Bronchial epithelial cell (primary cell): ENCODE results near the gene DENND1A. TPM values are rescaled to one million over a fixed set of nuclear protein-coding genes. Genes with fewer than 3 reads are reported as not detected.

ENCODE experiments used
- DNase-seq: peaks from one replicate; pipeline ENCODE4 v3.0.0-alpha.2; 2010; ENCODE audit warnings: low read depth
- FAIRE-seq: peaks from 2 replicates; lab custom pipeline; 2011; peaks lifted over from hg19 to GRCh38; lab: Jason Lieb, UNC
- H3K27me3 ChIP-seq: 2 replicates; pipeline ENCODE4 v1.5.1; 2011; ENCODE audit warnings: low read length; ENCODE audit not compliant: control insufficient read depth, insufficient read depth
- H3K36me3 ChIP-seq: 2 replicates; pipeline ENCODE4 v1.5.1; 2011; ENCODE audit warnings: low read length; ENCODE audit not compliant: control insufficient read depth, insufficient read depth
- H3K4me3 ChIP-seq: 2 replicates; pipeline ENCODE4 v1.5.1; 2011; ENCODE audit warnings: mild to moderate bottlenecking, low read depth, low read length, control low read depth
- total RNA-seq: library from RNA; depleted of rRNA; stranded (reverse); fragments of >200 nt; gene quantifications from 2 replicates; pipeline ENCODE4 v1.2.1, GENCODE V29; 2014
- TF ChIP-seq, protein P1 (sequence below): IDR thresholded peaks from 2 replicates; pipeline ENCODE4 v1.5.1; 2011; ENCODE audit warnings: mild to moderate bottlenecking, moderate library complexity, low read length, control low read depth, inconsistent platforms; ENCODE audit not compliant: insufficient read depth, severe bottlenecking

DENND1A gene
- total RNA-seq, 1 donor from 2014 or later: 6.1 TPM

DNA sequence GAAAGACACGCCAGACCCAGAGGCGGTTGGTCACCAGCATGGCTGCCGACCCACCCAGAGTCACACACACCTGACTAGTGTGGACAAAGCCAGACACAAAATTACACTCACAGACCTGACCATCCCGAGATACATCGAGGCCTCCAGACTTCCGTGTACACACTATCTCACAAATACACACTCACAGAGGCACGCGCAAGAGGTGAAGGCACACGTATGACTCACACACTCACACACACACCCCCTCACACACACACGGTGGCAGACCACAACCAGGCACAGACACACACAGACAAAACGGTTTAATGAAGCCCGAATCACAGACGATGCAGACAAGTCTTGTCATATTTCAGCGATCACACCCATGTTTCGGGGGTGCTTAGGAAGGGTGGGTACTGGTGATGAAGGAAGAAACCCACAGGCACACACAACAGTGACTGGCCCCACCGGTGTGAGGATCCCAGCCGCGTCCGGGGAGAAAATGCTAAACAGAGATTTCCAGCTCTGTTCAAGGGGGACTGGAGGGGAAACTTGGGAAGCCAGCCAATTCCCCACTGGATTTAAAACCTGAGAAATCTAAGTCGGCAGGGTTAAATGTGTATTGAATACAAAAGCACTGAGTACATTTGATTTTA, 522.6 kb downstream of the DENND1A start:
- FAIRE-seq (no peak), DNase-seq (no peak)
- TF ChIP-seq, protein P1, sequence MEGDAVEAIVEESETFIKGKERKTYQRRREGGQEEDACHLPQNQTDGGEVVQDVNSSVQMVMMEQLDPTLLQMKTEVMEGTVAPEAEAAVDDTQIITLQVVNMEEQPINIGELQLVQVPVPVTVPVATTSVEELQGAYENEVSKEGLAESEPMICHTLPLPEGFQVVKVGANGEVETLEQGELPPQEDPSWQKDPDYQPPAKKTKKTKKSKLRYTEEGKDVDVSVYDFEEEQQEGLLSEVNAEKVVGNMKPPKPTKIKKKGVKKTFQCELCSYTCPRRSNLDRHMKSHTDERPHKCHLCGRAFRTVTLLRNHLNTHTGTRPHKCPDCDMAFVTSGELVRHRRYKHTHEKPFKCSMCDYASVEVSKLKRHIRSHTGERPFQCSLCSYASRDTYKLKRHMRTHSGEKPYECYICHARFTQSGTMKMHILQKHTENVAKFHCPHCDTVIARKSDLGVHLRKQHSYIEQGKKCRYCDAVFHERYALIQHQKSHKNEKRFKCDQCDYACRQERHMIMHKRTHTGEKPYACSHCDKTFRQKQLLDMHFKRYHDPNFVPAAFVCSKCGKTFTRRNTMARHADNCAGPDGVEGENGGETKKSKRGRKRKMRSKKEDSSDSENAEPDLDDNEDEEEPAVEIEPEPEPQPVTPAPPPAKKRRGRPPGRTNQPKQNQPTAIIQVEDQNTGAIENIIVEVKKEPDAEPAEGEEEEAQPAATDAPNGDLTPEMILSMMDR: no peak
- H3K36me3 ChIP-seq: no peaks in the 10 kb centered on the region
- H3K27me3 ChIP-seq: no peaks in the 10 kb centered on the region
- no peak overlapping the region for H3K4me3 ChIP-seq

DNA sequence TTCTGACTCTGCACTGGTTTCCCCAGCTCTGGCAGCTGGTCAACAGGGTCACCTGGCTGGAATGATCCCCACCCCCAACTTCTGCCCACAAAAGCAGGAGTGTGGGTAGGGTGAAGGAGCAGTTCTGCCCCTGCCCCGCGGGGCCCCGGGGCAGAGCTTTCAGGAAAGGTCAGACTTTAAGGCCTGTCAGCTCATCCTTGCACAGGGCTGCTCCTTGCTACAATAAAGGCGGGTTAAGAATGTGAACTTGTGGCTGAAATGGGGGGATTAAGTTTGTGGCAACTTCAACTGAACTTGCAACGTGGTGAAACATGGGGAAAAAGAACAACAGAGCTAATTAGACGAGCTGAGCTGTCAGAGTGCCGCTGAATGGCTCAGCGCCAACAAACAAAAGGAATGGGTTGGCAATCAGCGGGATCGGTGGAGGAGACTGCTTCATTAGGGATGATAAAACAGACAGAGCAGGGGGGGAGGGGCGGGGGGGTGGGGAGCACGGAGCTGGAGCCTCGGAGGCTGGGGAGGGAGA, 523.2 kb downstream of the DENND1A start:
- FAIRE-seq: no peak
- Histone ChIP-seq H3K36me3 (no peaks in the 10 kb centered on the region), H3K27me3 (no peaks in the 10 kb centered on the region), H3K4me3 (no peak overlapping the region)
- no peak for DNase-seq
- TF ChIP-seq, protein P1: no peak

DNA sequence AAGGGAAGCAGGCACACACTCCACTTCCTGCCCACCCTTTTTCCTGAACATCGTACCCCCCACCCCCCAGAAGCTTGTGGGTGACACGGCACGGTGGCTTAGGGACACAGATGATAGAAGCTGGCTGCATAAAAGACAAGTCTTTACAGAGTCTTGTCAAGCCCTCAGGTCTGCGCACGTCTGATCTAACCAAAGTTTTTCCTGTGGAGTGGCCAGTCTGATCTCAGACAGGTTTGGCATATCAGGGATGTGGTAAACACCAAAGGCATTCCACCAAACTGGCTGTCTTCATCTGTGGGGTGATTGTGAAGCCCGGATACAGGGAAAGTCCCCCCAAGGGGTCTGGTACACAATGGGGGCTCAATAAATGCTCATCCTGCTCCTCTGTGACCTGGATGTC, 523.9 kb downstream of the DENND1A start:
- H3K4me3 ChIP-seq: no peak overlapping the region
- FAIRE-seq: no peak
- DNase-seq: peak; percentile 48
- TF ChIP-seq, protein P1: no peak
- H3K27me3 ChIP-seq: no peaks in the 10 kb centered on the region
- H3K36me3 ChIP-seq: no peaks in the 10 kb centered on the region

DNA sequence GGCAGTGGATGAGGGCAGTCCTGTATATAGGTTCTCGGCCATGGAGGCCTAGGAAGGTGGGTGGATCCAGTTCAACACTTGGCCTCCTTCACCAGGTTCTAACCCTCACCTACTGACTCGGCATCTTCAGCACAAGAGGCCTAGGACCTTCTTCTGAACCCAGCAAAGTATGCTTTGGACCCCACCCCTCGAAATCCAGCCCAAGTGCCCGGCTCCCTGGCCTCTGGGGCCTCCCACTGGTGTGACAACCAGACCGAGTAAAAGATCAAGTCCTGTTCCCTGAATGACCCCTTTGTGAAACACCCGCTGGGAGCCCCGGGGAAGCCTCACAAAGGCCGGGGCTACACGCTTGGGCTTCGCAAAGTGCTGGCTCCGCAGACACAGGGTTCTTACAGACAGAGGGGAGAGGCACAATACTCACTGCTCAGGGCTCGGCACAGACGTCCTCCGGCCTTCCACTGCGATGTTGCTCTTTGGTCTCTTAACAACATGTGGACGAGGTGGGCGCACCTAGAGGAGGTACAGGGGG, 526.9 kb downstream of the DENND1A start:
- FAIRE-seq: no peak
- TF ChIP-seq, protein P1: no peak

DNA sequence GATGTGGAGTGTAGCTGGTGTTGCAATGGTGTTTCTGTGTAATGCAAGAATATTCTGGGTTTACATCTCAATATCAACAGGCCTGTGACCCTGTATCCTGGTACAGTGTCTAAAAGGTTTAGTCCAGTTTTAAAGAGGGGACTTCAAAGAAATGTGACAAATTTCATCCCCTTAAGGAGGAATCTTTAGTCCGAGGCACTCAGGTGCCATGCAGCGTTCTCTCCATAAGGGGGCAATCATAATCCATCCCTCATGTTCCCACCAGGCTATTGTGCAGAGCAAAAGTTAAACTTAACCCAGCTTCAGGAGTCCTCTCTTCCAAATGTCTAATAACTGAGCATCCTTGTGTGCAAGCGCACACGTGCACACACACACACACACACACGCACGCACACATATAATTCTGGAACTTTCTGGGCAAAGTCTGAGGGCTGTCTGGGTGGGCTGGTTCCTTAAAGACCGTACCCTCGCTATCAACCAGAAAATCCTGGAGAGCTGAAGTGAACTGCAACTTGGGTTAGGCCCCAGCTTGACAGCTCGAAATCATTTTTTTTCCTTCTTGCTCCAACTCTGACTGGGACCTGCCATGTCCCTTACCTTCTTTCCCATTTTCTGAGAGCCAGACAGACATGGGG, 527.9 kb downstream of the DENND1A start:
- Histone ChIP-seq H3K4me3 (no peak overlapping the region), H3K27me3 (no peaks in the 10 kb centered on the region), H3K36me3 (no peaks in the 10 kb centered on the region)
- FAIRE-seq: no peak
- TF ChIP-seq, protein P1: peak; percentile 62
- DNase-seq: peak; percentile 32

More for the DNA sequence above, 526.9 kb downstream of the DENND1A start:
- H3K4me3 ChIP-seq: no peak overlapping the region
- H3K27me3 ChIP-seq: no peaks in the 10 kb centered on the region
- no peaks in the 10 kb centered on the region for H3K36me3 ChIP-seq
- DNase-seq: no peak
